ENCODE data around the gene ALK.

Gene ALK

DNA sequence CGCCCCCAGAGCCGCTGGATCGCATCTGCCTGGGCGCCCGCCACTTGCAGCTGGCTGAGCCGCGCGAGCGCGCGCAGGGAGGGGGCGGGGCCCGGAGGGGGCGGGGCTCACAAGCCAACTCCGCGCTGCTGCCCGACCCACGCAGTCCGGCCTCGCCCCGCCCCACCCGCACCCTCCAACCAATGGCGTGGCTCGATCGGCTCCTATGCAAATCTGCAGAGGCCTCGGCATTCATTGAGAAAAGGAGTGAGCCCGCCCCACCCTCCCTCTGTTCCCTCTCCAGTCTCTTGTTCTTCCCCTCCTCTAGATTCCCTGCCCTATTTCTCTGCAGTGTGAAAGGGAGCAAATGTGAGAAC is at the start of gene ALK:
Gene ALK, minus strand, starts transcription at position 27 of the 356 bp plus-strand sequence. CDS start 927 bp downstream, outside the sequence.
- peak within 1 kb of the TSS in 1 of 2 experiments; percentile 14 for H3K4me3 ChIP-seq (ENCODE audit: low read depth in 1 of 2, low read length in 1 of 2)
- H3K9me3 ChIP-seq, result no peaks in the 10 kb centered on the region
- H3K36me3 ChIP-seq, result no peaks in the 10 kb centered on the region
- peaks cover 0 to 6% of the 10 kb centered on the region in 2 experiments for H3K4me1 ChIP-seq (ENCODE audit: control insufficient read depth in 1 of 2, insufficient read depth in 1 of 2, low read depth in 1 of 2, low read length in 1 of 2)
- TF ChIP-seq, protein P1, sequence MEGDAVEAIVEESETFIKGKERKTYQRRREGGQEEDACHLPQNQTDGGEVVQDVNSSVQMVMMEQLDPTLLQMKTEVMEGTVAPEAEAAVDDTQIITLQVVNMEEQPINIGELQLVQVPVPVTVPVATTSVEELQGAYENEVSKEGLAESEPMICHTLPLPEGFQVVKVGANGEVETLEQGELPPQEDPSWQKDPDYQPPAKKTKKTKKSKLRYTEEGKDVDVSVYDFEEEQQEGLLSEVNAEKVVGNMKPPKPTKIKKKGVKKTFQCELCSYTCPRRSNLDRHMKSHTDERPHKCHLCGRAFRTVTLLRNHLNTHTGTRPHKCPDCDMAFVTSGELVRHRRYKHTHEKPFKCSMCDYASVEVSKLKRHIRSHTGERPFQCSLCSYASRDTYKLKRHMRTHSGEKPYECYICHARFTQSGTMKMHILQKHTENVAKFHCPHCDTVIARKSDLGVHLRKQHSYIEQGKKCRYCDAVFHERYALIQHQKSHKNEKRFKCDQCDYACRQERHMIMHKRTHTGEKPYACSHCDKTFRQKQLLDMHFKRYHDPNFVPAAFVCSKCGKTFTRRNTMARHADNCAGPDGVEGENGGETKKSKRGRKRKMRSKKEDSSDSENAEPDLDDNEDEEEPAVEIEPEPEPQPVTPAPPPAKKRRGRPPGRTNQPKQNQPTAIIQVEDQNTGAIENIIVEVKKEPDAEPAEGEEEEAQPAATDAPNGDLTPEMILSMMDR (IDR thresholded peaks at IDR 0.05), result no peak
- H3K27ac ChIP-seq, result no peak within 1 kb of the TSS
- H3K27me3 ChIP-seq, result peaks cover 83% of the 10 kb centered on the region

DNA sequence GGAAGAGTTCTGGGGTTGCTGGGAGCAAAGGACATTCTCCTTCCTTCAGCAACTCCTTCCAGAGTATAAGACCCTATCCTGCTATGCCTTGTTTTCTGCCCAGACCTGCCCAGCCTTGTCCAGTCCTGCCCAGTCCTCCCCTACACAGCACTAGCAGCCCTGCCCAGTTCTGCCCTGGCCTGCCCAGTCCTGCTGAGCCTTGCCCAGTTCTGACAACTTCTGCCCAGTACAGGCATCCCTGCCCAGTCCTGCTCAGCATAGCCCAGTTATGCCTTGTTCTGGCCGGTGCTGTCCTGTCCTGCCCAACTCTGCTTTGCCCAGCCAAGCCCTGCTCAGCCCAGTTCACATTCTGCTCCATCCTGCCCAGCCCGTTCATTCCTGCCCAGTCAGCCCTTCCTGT is 44.9 kb upstream of the ALK start:
- Histone ChIP-seq H3K4me1 (ENCODE audit: control insufficient read depth in 1 of 2, insufficient read depth in 1 of 2, low read depth in 1 of 2, low read length in 1 of 2) (no peaks in the 10 kb centered on the region), H3K9me3 (no peaks in the 10 kb centered on the region), H3K27me3 (peaks cover 21% of the 10 kb centered on the region), H3K27ac (no peak overlapping the region), H3K36me3 (no peaks in the 10 kb centered on the region), H3K4me3 (ENCODE audit: low read depth in 1 of 2, low read length in 1 of 2) (no peak overlapping the region)
- TF ChIP-seq, protein P1 (IDR thresholded peaks at IDR 0.05), result no peak

DNA sequence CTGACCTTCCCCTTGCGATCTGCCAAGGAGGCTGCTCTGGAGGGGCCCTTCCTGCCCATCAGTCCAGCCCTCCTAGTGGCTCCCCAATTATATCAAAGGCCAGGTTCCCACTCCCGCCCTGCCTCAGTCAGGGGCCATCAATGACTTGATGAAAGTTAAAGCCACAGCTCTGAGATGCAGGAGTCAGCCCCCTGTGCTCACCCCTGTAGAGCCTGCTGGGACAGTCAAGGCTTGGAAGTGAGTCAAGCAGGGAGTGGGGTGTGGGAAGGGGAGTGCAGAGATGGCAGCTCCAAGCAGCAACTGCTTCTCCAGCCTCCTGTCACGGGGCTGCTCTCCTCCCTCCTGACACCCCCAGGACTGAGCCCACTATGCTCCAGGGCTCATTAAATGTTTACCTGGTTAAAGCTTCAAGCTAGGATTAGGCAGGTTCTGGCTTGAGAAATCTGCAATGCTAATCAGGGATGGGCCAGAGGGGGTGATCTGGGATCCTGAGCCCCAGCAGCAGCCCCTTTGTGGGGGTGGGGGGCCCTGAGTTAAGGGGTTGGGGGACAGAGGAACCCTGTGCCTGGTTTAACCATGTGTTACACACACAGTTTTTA is 42.7 kb upstream of the ALK start:
- Histone ChIP-seq H3K4me1 (ENCODE audit: control insufficient read depth in 1 of 2, insufficient read depth in 1 of 2, low read depth in 1 of 2, low read length in 1 of 2) (no peaks in the 10 kb centered on the region), H3K27me3 (peaks cover 21% of the 10 kb centered on the region), H3K27ac (no peak overlapping the region), H3K4me3 (ENCODE audit: low read depth in 1 of 2, low read length in 1 of 2) (no peak overlapping the region), H3K9me3 (no peaks in the 10 kb centered on the region), H3K36me3 (no peaks in the 10 kb centered on the region)
- TF ChIP-seq, protein P1 (IDR thresholded peaks at IDR 0.05), result no peak

DNA sequence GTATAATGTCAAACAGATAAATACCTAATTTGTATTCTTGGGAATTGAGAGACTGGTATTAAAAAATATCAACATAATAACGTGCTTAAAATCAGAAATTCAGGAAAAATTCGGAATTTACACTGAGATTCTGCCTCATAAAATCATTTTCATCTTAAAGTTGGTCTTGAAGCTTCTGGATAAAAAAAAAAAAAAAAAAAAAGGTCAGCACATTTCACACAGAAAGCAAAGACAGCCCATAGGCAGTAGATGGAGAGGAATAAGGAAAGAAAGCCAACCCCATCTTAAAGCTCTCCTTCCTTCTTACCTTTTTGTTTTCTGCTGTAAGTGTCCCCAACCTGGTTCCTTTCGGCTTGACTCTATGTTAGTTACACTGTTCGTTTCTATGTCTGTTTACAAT is 41.5 kb upstream of the ALK start:
- TF ChIP-seq, protein P1 (IDR thresholded peaks at IDR 0.05), result no peak

DNA sequence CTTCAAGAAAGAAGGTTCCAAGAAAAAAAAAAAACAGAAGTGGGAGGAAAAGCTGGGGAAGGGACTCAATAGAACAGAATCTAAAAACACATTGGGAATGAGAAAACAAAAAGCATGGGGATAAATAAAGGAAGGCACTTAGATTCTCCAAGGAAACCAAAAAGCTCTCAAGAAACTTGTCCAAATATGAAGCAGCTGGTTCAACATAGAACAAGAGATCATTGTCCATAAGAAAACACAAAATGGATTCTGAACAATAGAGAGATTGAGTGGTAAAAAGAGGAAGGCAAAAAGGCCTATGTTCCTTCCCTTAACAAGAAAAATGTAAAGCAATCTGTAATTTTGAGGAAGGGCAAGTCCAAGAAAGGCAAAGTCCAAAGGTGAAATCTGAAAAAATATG is 32.9 kb upstream of the ALK start:
- Histone ChIP-seq H3K4me3 (ENCODE audit: low read depth in 1 of 2, low read length in 1 of 2) (no peak overlapping the region), H3K27me3 (no peaks in the 10 kb centered on the region), H3K9me3 (no peaks in the 10 kb centered on the region), H3K4me1 (ENCODE audit: control insufficient read depth in 1 of 2, insufficient read depth in 1 of 2, low read depth in 1 of 2, low read length in 1 of 2) (no peaks in the 10 kb centered on the region), H3K27ac (no peak overlapping the region), H3K36me3 (no peaks in the 10 kb centered on the region)
- TF ChIP-seq, protein P1 (IDR thresholded peaks at IDR 0.05), result no peak

More for the DNA sequence above, 41.5 kb upstream of the ALK start:
- Histone ChIP-seq H3K4me1 (ENCODE audit: control insufficient read depth in 1 of 2, insufficient read depth in 1 of 2, low read depth in 1 of 2, low read length in 1 of 2) (no peaks in the 10 kb centered on the region), H3K4me3 (ENCODE audit: low read depth in 1 of 2, low read length in 1 of 2) (no peak overlapping the region), H3K9me3 (no peaks in the 10 kb centered on the region), H3K27me3 (peaks cover 21% of the 10 kb centered on the region), H3K27ac (no peak overlapping the region), H3K36me3 (no peaks in the 10 kb centered on the region)
